Measurements from ENCODE around the gene RBM38.

RBM38 gene

GRCh38 chr20:57384953-57385761, 6.0 kb upstream of the RBM38 start:
- H3K27ac ChIP-seq (ENCODE audit: low read length): no peak overlapping the region
- H3K9me3 ChIP-seq (ENCODE audit: control insufficient read depth in 1 of 2, low read length in 2 of 2): no peaks in the 10 kb centered on the region
- H3K4me3 ChIP-seq (ENCODE audit: low read depth in 1 of 2, low read length in 2 of 2): no peak overlapping the region
- H3K36me3 ChIP-seq (ENCODE audit: control insufficient read depth in 1 of 2, insufficient read depth in 2 of 2, low read length in 2 of 2): peaks cover 0 to 7% of the 10 kb centered on the region in 2 donors
- H3K27me3 ChIP-seq (ENCODE audit: low read depth, low read length): no peaks in the 10 kb centered on the region
- H3K4me1 ChIP-seq (ENCODE audit: control insufficient read depth in 1 of 2, insufficient read depth in 2 of 2, low read length in 2 of 2): peaks cover 0 to 7% of the 10 kb centered on the region in 2 donors

GRCh38 chr20:57385940-57386339, 5.3 kb upstream of the RBM38 start:
- Histone ChIP-seq H3K27ac (ENCODE audit: low read length) (no peak overlapping the region), H3K27me3 (ENCODE audit: low read depth, low read length) (no peaks in the 10 kb centered on the region), H3K4me1 (ENCODE audit: control insufficient read depth in 1 of 2, insufficient read depth in 2 of 2, low read length in 2 of 2) (peaks cover 0 to 14% of the 10 kb centered on the region in 2 donors)

GRCh38 chr20:57386762-57387161, 4.4 kb upstream of the RBM38 start:
- Histone ChIP-seq H3K4me3 (ENCODE audit: low read depth in 1 of 2, low read length in 2 of 2) (no peak overlapping the region), H3K27ac (ENCODE audit: low read length) (no peak overlapping the region), H3K9me3 (ENCODE audit: control insufficient read depth in 1 of 2, low read length in 2 of 2) (no peaks in the 10 kb centered on the region), H3K4me1 (ENCODE audit: control insufficient read depth in 1 of 2, insufficient read depth in 2 of 2, low read length in 2 of 2) (peaks cover 0 to 14% of the 10 kb centered on the region in 2 donors), H3K36me3 (ENCODE audit: control insufficient read depth in 1 of 2, insufficient read depth in 2 of 2, low read length in 2 of 2) (no peaks in the 10 kb centered on the region), H3K27me3 (ENCODE audit: low read depth, low read length) (no peaks in the 10 kb centered on the region)

More at GRCh38 chr20:57385940-57386339, 5.3 kb upstream of the RBM38 start:
- Histone ChIP-seq H3K36me3 (ENCODE audit: control insufficient read depth in 1 of 2, insufficient read depth in 2 of 2, low read length in 2 of 2) (no peaks in the 10 kb centered on the region), H3K9me3 (ENCODE audit: control insufficient read depth in 1 of 2, low read length in 2 of 2) (no peaks in the 10 kb centered on the region), H3K4me3 (ENCODE audit: low read depth in 1 of 2, low read length in 2 of 2) (no peak overlapping the region)

- Histone ChIP-seq H3K27me3 (ENCODE audit: low read depth, low read length) (no peaks in the 10 kb centered on the region), H3K36me3 (ENCODE audit: control insufficient read depth in 1 of 2, insufficient read depth in 2 of 2, low read length in 2 of 2) (no peaks in the 10 kb centered on the region), H3K4me3 (ENCODE audit: low read depth in 1 of 2, low read length in 2 of 2) (no peak overlapping the region), H3K27ac (ENCODE audit: low read length) (no peak overlapping the region), H3K4me1 (ENCODE audit: control insufficient read depth in 1 of 2, insufficient read depth in 2 of 2, low read length in 2 of 2) (peaks cover 0 to 18% of the 10 kb centered on the region in 2 donors), H3K9me3 (ENCODE audit: control insufficient read depth in 1 of 2, low read length in 2 of 2) (no peaks in the 10 kb centered on the region)
Observed at GRCh38 chr20:57387463-57387862, 3.7 kb upstream of the RBM38 start.

- H3K4me3 ChIP-seq (ENCODE audit: low read depth in 1 of 2, low read length in 2 of 2): no peak overlapping the region
- peaks cover 4 to 23% of the 10 kb centered on the region in 2 donors for H3K4me1 ChIP-seq (ENCODE audit: control insufficient read depth in 1 of 2, insufficient read depth in 2 of 2, low read length in 2 of 2)
- no peaks in the 10 kb centered on the region for H3K36me3 ChIP-seq (ENCODE audit: control insufficient read depth in 1 of 2, insufficient read depth in 2 of 2, low read length in 2 of 2)
- no peaks in the 10 kb centered on the region for H3K27me3 ChIP-seq (ENCODE audit: low read depth, low read length)
- no peak overlapping the region for H3K27ac ChIP-seq (ENCODE audit: low read length)
- no peaks in the 10 kb centered on the region for H3K9me3 ChIP-seq (ENCODE audit: control insufficient read depth in 1 of 2, low read length in 2 of 2)
Observed at GRCh38 chr20:57387945-57388371, 3.2 kb upstream of the RBM38 start.

GRCh38 chr20:57388953-57389694, 2.1 kb upstream of the RBM38 start:
- Histone ChIP-seq H3K36me3 (ENCODE audit: control insufficient read depth in 1 of 2, insufficient read depth in 2 of 2, low read length in 2 of 2) (no peaks in the 10 kb centered on the region), H3K27me3 (ENCODE audit: low read depth, low read length) (no peaks in the 10 kb centered on the region), H3K4me3 (ENCODE audit: low read depth in 1 of 2, low read length in 2 of 2) (peak overlapping the region; percentile 50 to 53), H3K4me1 (ENCODE audit: control insufficient read depth in 1 of 2, insufficient read depth in 2 of 2, low read length in 2 of 2) (peaks cover 10 to 35% of the 10 kb centered on the region in 2 donors), H3K27ac (ENCODE audit: low read length) (peak overlapping the region; percentile 45), H3K9me3 (ENCODE audit: control insufficient read depth in 1 of 2, low read length in 2 of 2) (no peaks in the 10 kb centered on the region)

GRCh38 chr20:57389695-57390603, 1.2 kb upstream of the RBM38 start:
- peak overlapping the region; percentile 45 for H3K27ac ChIP-seq (ENCODE audit: low read length)
- peaks cover 10 to 43% of the 10 kb centered on the region in 2 donors for H3K4me1 ChIP-seq (ENCODE audit: control insufficient read depth in 1 of 2, insufficient read depth in 2 of 2, low read length in 2 of 2)
- peak overlapping the region; percentile 50 to 53 for H3K4me3 ChIP-seq (ENCODE audit: low read depth in 1 of 2, low read length in 2 of 2)

GRCh38 chr20:57391439-57392301, 474 bp downstream of the RBM38 start:
- H3K4me1 ChIP-seq (ENCODE audit: control insufficient read depth in 1 of 2, insufficient read depth in 2 of 2, low read length in 2 of 2): peaks cover 13 to 60% of the 10 kb centered on the region in 2 donors
- H3K27ac ChIP-seq (ENCODE audit: low read length): peak overlapping the region; percentile 73
- H3K4me3 ChIP-seq (ENCODE audit: low read depth in 1 of 2, low read length in 2 of 2): peak overlapping the region; percentile 64 to 67
- H3K36me3 ChIP-seq (ENCODE audit: control insufficient read depth in 1 of 2, insufficient read depth in 2 of 2, low read length in 2 of 2): no peaks in the 10 kb centered on the region
- H3K9me3 ChIP-seq (ENCODE audit: control insufficient read depth in 1 of 2, low read length in 2 of 2): no peaks in the 10 kb centered on the region
- H3K27me3 ChIP-seq (ENCODE audit: low read depth, low read length): no peaks in the 10 kb centered on the region

More at GRCh38 chr20:57389695-57390603, 1.2 kb upstream of the RBM38 start:
- Histone ChIP-seq H3K27me3 (ENCODE audit: low read depth, low read length) (no peaks in the 10 kb centered on the region), H3K9me3 (ENCODE audit: control insufficient read depth in 1 of 2, low read length in 2 of 2) (no peaks in the 10 kb centered on the region), H3K36me3 (ENCODE audit: control insufficient read depth in 1 of 2, insufficient read depth in 2 of 2, low read length in 2 of 2) (no peaks in the 10 kb centered on the region)

- Histone ChIP-seq H3K9me3 (ENCODE audit: control insufficient read depth in 1 of 2, low read length in 2 of 2) (no peaks in the 10 kb centered on the region), H3K4me3 (ENCODE audit: low read depth in 1 of 2, low read length in 2 of 2) (peak overlapping the region; percentile 64 to 67), H3K36me3 (ENCODE audit: control insufficient read depth in 1 of 2, insufficient read depth in 2 of 2, low read length in 2 of 2) (peaks cover 0 to 6% of the 10 kb centered on the region in 2 donors), H3K27ac (ENCODE audit: low read length) (peak overlapping the region; percentile 73), H3K4me1 (ENCODE audit: control insufficient read depth in 1 of 2, insufficient read depth in 2 of 2, low read length in 2 of 2) (peaks cover 19 to 71% of the 10 kb centered on the region in 2 donors), H3K27me3 (ENCODE audit: low read depth, low read length) (no peaks in the 10 kb centered on the region)
Observed at GRCh38 chr20:57392512-57393271, 1.5 kb downstream of the RBM38 start.

Data from muscle layer of duodenum (tissue), 2 donors.